Endodermal cell (in vitro differentiated cells): ENCODE data around the gene TRMT61A. TPM values are rescaled to one million over a fixed set of nuclear protein-coding genes. Genes with fewer than 3 reads are reported as not detected.

Experiments
- DNase-seq: peaks from one replicate; pipeline ENCODE4 v3.0.0-alpha.2; 2017
- H3K27ac ChIP-seq: 2 replicates; pipeline ENCODE4 v1.5.1; 2013; ENCODE audit warnings: mild to moderate bottlenecking, low read depth, low read length, moderate library complexity
- H3K27me3 ChIP-seq: 2 replicates; pipeline ENCODE4 v1.6.1; 2013; ENCODE audit warnings: mild to moderate bottlenecking, low read length, moderate library complexity; ENCODE audit not compliant: insufficient read depth, control insufficient read depth, poor library complexity, severe bottlenecking
- H3K36me3 ChIP-seq: 2 replicates; pipeline ENCODE4 v1.7.0; 2013; ENCODE audit warnings: mild to moderate bottlenecking, low read length, moderate library complexity; ENCODE audit not compliant: control insufficient read depth, insufficient read depth
- H3K4me1 ChIP-seq: one replicate; pipeline ENCODE4 v1.7.0; 2013; ENCODE audit warnings: low read length; ENCODE audit not compliant: control insufficient read depth, insufficient read depth
- H3K4me3 ChIP-seq: 2 replicates; pipeline ENCODE4 v1.5.1; 2013; ENCODE audit warnings: mild to moderate bottlenecking, low read length, moderate library complexity
- H3K9ac ChIP-seq: 2 replicates; pipeline ENCODE4 v1.6.1; 2013; ENCODE audit warnings: mild to moderate bottlenecking, low read length, moderate library complexity; ENCODE audit not compliant: poor library complexity, severe bottlenecking; ENCODE audit errors: extremely low read depth
- H3K9me3 ChIP-seq: 2 replicates; pipeline ENCODE4 v1.6.1; 2013; ENCODE audit warnings: mild to moderate bottlenecking, low read length, moderate library complexity; ENCODE audit not compliant: control insufficient read depth
- H3K27ac Mint-ChIP-seq: 2 replicates; pipeline ENCODE4 v1.8.0; 2020; ENCODE audit warnings: mixed read lengths
- H3K27me3 Mint-ChIP-seq: 2 replicates; pipeline ENCODE4 v1.8.0; 2021; ENCODE audit warnings: mild to moderate bottlenecking, mixed read lengths; ENCODE audit not compliant: insufficient read depth
- H3K36me3 Mint-ChIP-seq: 2 replicates; pipeline ENCODE4 v1.8.0; 2020; ENCODE audit warnings: low read depth, mixed read lengths
- H3K4me1 Mint-ChIP-seq: 2 replicates; pipeline ENCODE4 v1.8.0; 2020; ENCODE audit warnings: mixed read lengths
- H3K4me3 Mint-ChIP-seq: 2 replicates; pipeline ENCODE4 v1.8.0; 2020; ENCODE audit warnings: mild to moderate bottlenecking, moderate library complexity, mixed read lengths
- H3K9me3 Mint-ChIP-seq: 2 replicates; pipeline ENCODE4 v1.8.0; 2020; ENCODE audit warnings: mild to moderate bottlenecking, mixed read lengths
- CTCF ChIP-seq: fragments of 200-600 bp; sonication (generic); conservative IDR thresholded peaks from 2 replicates; pipeline ENCODE4 v1.5.0; 2021; ENCODE audit warnings: antibody characterized with exemption, mild to moderate bottlenecking
- WGBS, 2 experiments: methylation state at CpG; one replicate each; pipeline versions ENCODE4 v1.1.5 to v1.1.7; 2013; ENCODE audit warnings: missing lambda C conversion rate in 2 of 2, mixed read lengths in 1 of 2; ENCODE audit not compliant: insufficient coverage in 1 of 2, insufficient read length in 1 of 2; 5-methylcytosine and 5-hydroxymethylcytosine counted together
- total RNA-seq, 2 donors: library from RNA; stranded (reverse); fragmentation: NEBNext Ultra II Directional in 1 of 2; extraction: Animal tissue kit (Norgen Biotek cat#: 25700) in 1 of 2; gene quantifications; 2 replicates in 1 of 2; 3 replicates in 1 of 2; pipeline ENCODE4 v1.2.1, GENCODE V29; 2021

Gene TRMT61A
- total RNA-seq, 2 donors from 2014 or later: 7.4 to 7.9 TPM

- Histone ChIP-seq H3K4me1 (no peaks in the 10 kb centered on the region), H3K36me3 (peaks cover 62% of the 10 kb centered on the region), H3K9me3 (no peaks in the 10 kb centered on the region), H3K4me3 (no peak overlapping the region), H3K27ac (no peak overlapping the region), H3K9ac (no peak overlapping the region), H3K27me3 (no peaks in the 10 kb centered on the region)
- 95 to 96% methylated on average over 18 of the region's 18 CpGs for WGBS, 2 experiments
- Mint-ChIP-seq H3K4me3 (no peak overlapping the region), H3K36me3 (peaks cover 59% of the 10 kb centered on the region), H3K4me1 (peaks cover 2% of the 10 kb centered on the region), H3K9me3 (no peaks in the 10 kb centered on the region), H3K27ac (no peak overlapping the region), H3K27me3 (no peaks in the 10 kb centered on the region)
- DNase-seq: peak; percentile 21
- TF ChIP-seq CTCF: no peak
These were observed 26.1 kb upstream of the TRMT61A start for GRCh38 chr14:103502877-103503276.

GRCh38 chr14:103503296-103503695 lies 25.7 kb upstream of the TRMT61A start:
- peak; percentile 24 for DNase-seq
- Histone ChIP-seq H3K4me3 (no peak overlapping the region), H3K36me3 (peaks cover 59% of the 10 kb centered on the region), H3K27me3 (no peaks in the 10 kb centered on the region), H3K4me1 (no peaks in the 10 kb centered on the region), H3K9me3 (no peaks in the 10 kb centered on the region), H3K27ac (no peak overlapping the region), H3K9ac (no peak overlapping the region)
- Mint-ChIP-seq H3K4me1 (peaks cover 2% of the 10 kb centered on the region), H3K27ac (no peak overlapping the region), H3K36me3 (peaks cover 60% of the 10 kb centered on the region), H3K27me3 (no peaks in the 10 kb centered on the region), H3K9me3 (no peaks in the 10 kb centered on the region), H3K4me3 (no peak overlapping the region)
- TF ChIP-seq CTCF: no peak
- 98% methylated on average over 6 to 12 of the region's 12 CpGs for WGBS, 2 experiments

- no peaks in the 10 kb centered on the region for H3K9me3 ChIP-seq
- peak; percentile 58 for TF ChIP-seq CTCF
- H3K36me3 ChIP-seq: peaks cover 64% of the 10 kb centered on the region
- H3K4me1 ChIP-seq: no peaks in the 10 kb centered on the region
- Mint-ChIP-seq H3K27ac (peak overlapping the region; percentile 18), H3K4me1 (peaks cover 2% of the 10 kb centered on the region), H3K9me3 (no peaks in the 10 kb centered on the region), H3K36me3 (peaks cover 74% of the 10 kb centered on the region), H3K27me3 (no peaks in the 10 kb centered on the region), H3K4me3 (no peak overlapping the region)
- no peak overlapping the region for H3K27ac ChIP-seq
- no peaks in the 10 kb centered on the region for H3K27me3 ChIP-seq
- H3K4me3 ChIP-seq: no peak overlapping the region
- WGBS, 2 experiments: 80 to 81% methylated on average over 6 to 8 of the region's 8 CpGs
- H3K9ac ChIP-seq: no peak overlapping the region
- peak; percentile 69 for DNase-seq
These were observed 23.9 kb upstream of the TRMT61A start for GRCh38 chr14:103504991-103505565.
